Muscle of leg (tissue), 11 donors: ENCODE measurements around the gene CHFR. TPM values are rescaled to one million over a fixed set of nuclear protein-coding genes. Genes with fewer than 3 reads are reported as not detected.
"Not testable (repeated sequence)": the region's sequence is repeated elsewhere in the genome, so short reads cannot be mapped to it uniquely, and the experiment has no call there.

Experiments used
- DNase-seq: peaks from one replicate; pipeline ENCODE4 v3.0.0; 2013
- H3K27ac ChIP-seq: one replicate; pipeline ENCODE4 v1.5.1; 2013; ENCODE audit warnings: mild to moderate bottlenecking, low read length, control low read depth
- H3K27me3 ChIP-seq: one replicate; pipeline ENCODE4 v1.6.1; 2013; ENCODE audit warnings: low read length; ENCODE audit not compliant: control insufficient read depth, insufficient read depth
- H3K36me3 ChIP-seq: one replicate; pipeline ENCODE4 v1.6.1; 2013; ENCODE audit warnings: low read length; ENCODE audit not compliant: control insufficient read depth, insufficient read depth
- H3K4me1 ChIP-seq: one replicate; pipeline ENCODE4 v1.6.1; 2013; ENCODE audit warnings: low read length; ENCODE audit not compliant: control insufficient read depth, insufficient read depth
- H3K4me3 ChIP-seq: one replicate; pipeline ENCODE4 v1.5.1; 2013; ENCODE audit warnings: low read length, control low read depth
- H3K9me3 ChIP-seq: replicated peaks from 2 replicates; pipeline ENCODE4 v1.6.1; 2013; ENCODE audit warnings: low read depth, low read length; ENCODE audit not compliant: control insufficient read depth
- WGBS: methylation state at CpG from one replicate; pipeline ENCODE4 v1.1.5; 2013; ENCODE audit warnings: missing lambda C conversion rate; ENCODE audit not compliant: insufficient coverage; 5-methylcytosine and 5-hydroxymethylcytosine counted together
- polyA plus RNA-seq, 8 donors: library from polyadenylated mRNA; unstranded; fragments of 120-200 nt; gene quantifications; one replicate each; pipeline versions ENCODE4 v1.2.1 to v1.2.3, GENCODE V29; 2013; ENCODE audit warnings: inconsistent platforms in 1 of 8, low replicate concordance in 1 of 8; ENCODE audit not compliant: insufficient read length in 8 of 8, insufficient read depth in 1 of 8
- total RNA-seq: library from RNA; stranded (reverse); fragments of 120-200 nt; gene quantifications from one replicate; pipeline ENCODE4 v1.2.4, GENCODE V29; 2013

Gene CHFR
- total and polyA plus RNA-seq, 9 donors, result 13.3 to 21.5 (median 17.0) TPM

- H3K27me3 ChIP-seq, result no peaks in the 10 kb centered on the region
- DNase-seq, result no peak
- H3K27ac ChIP-seq, result no peak overlapping the region
- H3K9me3 ChIP-seq, result no peaks in the 10 kb centered on the region
- 95% methylated on average over 16 of the region's 17 CpGs for WGBS
- no peak overlapping the region for H3K4me3 ChIP-seq
- H3K4me1 ChIP-seq, result no peaks in the 10 kb centered on the region
- peaks cover 67% of the 10 kb centered on the region for H3K36me3 ChIP-seq
Measured at GRCh38 chr12:132856581-132856980, 30.8 kb downstream of the CHFR start.

GRCh38 chr12:132855211-132855610, 32.2 kb downstream of the CHFR start:
- H3K4me1 ChIP-seq, H3K27me3 ChIP-seq, H3K9me3 ChIP-seq, H3K4me3 ChIP-seq, H3K27ac ChIP-seq, DNase-seq: not testable (repeated sequence)
- H3K36me3 ChIP-seq, result peaks cover 66% of the 10 kb centered on the region
- WGBS, result 86% methylated on average over 7 of the region's 14 CpGs

GRCh38 chr12:132853285-132854092, 33.9 kb downstream of the CHFR start:
- H3K36me3 ChIP-seq, result peaks cover 66% of the 10 kb centered on the region

GRCh38 chr12:132852496-132852895, 34.9 kb downstream of the CHFR start:
- peaks cover 64% of the 10 kb centered on the region for H3K36me3 ChIP-seq

More at GRCh38 chr12:132853285-132854092, 33.9 kb downstream of the CHFR start:
- Histone ChIP-seq H3K4me3 (no peak overlapping the region), H3K27ac (no peak overlapping the region), H3K9me3 (no peaks in the 10 kb centered on the region), H3K4me1 (no peaks in the 10 kb centered on the region), H3K27me3 (no peaks in the 10 kb centered on the region)
- WGBS, result 94% methylated on average over 49 of the region's 51 CpGs
- DNase-seq, result no peak

GRCh38 chr12:132851465-132851864, 35.9 kb downstream of the CHFR start:
- Histone ChIP-seq H3K9me3 (no peaks in the 10 kb centered on the region), H3K36me3 (peaks cover 63% of the 10 kb centered on the region), H3K27ac (no peak overlapping the region), H3K27me3 (no peaks in the 10 kb centered on the region), H3K4me3 (no peak overlapping the region), H3K4me1 (no peaks in the 10 kb centered on the region)
- 93% methylated on average over 24 of the region's 25 CpGs for WGBS
- DNase-seq, result no peak

More at GRCh38 chr12:132852496-132852895, 34.9 kb downstream of the CHFR start:
- no peaks in the 10 kb centered on the region for H3K27me3 ChIP-seq
- WGBS, result 96% methylated on average over 10 of the region's 12 CpGs
- no peaks in the 10 kb centered on the region for H3K4me1 ChIP-seq
- no peak overlapping the region for H3K4me3 ChIP-seq
- H3K27ac ChIP-seq, result no peak overlapping the region
- H3K9me3 ChIP-seq, result no peaks in the 10 kb centered on the region
- no peak for DNase-seq

- H3K36me3 ChIP-seq, result peaks cover 59% of the 10 kb centered on the region
- WGBS, result 82% methylated on average over 12 of the region's 16 CpGs
Measured at GRCh38 chr12:132850291-132850690, 37.1 kb downstream of the CHFR start.

GRCh38 chr12:132848521-132848920, 38.9 kb downstream of the CHFR start:
- no peaks in the 10 kb centered on the region for H3K9me3 ChIP-seq
- DNase-seq, result no peak
- H3K27me3 ChIP-seq, result no peaks in the 10 kb centered on the region
- H3K4me1 ChIP-seq, result no peaks in the 10 kb centered on the region
- peaks cover 58% of the 10 kb centered on the region for H3K36me3 ChIP-seq
- H3K4me3 ChIP-seq, result no peak overlapping the region
- 91% methylated on average over 12 of the region's 13 CpGs for WGBS
- H3K27ac ChIP-seq, result no peak overlapping the region

More at GRCh38 chr12:132850291-132850690, 37.1 kb downstream of the CHFR start:
- Histone ChIP-seq H3K4me3 (no peak overlapping the region), H3K27ac (no peak overlapping the region), H3K9me3 (no peaks in the 10 kb centered on the region), H3K4me1 (no peaks in the 10 kb centered on the region), H3K27me3 (no peaks in the 10 kb centered on the region)
- no peak for DNase-seq

GRCh38 chr12:132847363-132848356, 39.7 kb downstream of the CHFR start:
- Histone ChIP-seq H3K36me3 (peaks cover 58% of the 10 kb centered on the region), H3K27me3 (no peaks in the 10 kb centered on the region), H3K4me1 (no peaks in the 10 kb centered on the region), H3K27ac (no peak overlapping the region), H3K4me3 (no peak overlapping the region), H3K9me3 (no peaks in the 10 kb centered on the region)
- DNase-seq, result no peak
- WGBS, result 80% methylated on average over 23 of the region's 30 CpGs

GRCh38 chr12:132844681-132845080, 42.7 kb downstream of the CHFR start:
- not testable (repeated sequence) for H3K9me3 ChIP-seq, H3K27ac ChIP-seq, H3K4me3 ChIP-seq, H3K27me3 ChIP-seq, DNase-seq, H3K4me1 ChIP-seq
- peaks cover 63% of the 10 kb centered on the region for H3K36me3 ChIP-seq
- 94% methylated on average over 2 of the region's 11 CpGs for WGBS
